ENCODE measurements around the gene SEPHS2. TPM values are rescaled to one million over a fixed set of nuclear protein-coding genes. Genes with fewer than 3 reads are reported as not detected.

The SEPHS2 gene, protein sequence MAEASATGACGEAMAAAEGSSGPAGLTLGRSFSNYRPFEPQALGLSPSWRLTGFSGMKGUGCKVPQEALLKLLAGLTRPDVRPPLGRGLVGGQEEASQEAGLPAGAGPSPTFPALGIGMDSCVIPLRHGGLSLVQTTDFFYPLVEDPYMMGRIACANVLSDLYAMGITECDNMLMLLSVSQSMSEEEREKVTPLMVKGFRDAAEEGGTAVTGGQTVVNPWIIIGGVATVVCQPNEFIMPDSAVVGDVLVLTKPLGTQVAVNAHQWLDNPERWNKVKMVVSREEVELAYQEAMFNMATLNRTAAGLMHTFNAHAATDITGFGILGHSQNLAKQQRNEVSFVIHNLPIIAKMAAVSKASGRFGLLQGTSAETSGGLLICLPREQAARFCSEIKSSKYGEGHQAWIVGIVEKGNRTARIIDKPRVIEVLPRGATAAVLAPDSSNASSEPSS
- polyA plus RNA-seq (2011; rRNA removed) (61.5 and 72.6 TPM in 2 replicates), polyA plus RNA-seq (2017; fragmentation: RNase III; extraction: RNeasy Plus Mini Kit Qiagen cat#74134 plus additional on column Dnase treatment) (42.8 to 48.9 TPM (median 47.8 TPM) in 3 replicates), polyA minus RNA-seq (2011; rRNA and poly(A)+ RNA removed) (32.3 and 37.4 TPM in 2 replicates)
- 36.4 and 42.6 TPM in 2 replicates for polyA plus RNA-seq (2012; cell fraction: cytosol; rRNA removed)
- polyA plus RNA-seq (2012; cell fraction: nucleus; rRNA removed) = 16.1 and 18.8 TPM in 2 replicates

- POLR2A ChIA-PET = interaction anchor here (0.6 to 2.5 kb wide), 9 partner anchors 10 to 188 kb away, joined by 3 to 11 read pairs (median 5); partner anchors contain the start of genes DCTPP1, ZNF689 and ZNF747
- Histone ChIP-seq H3K4me1 (peaks cover 19% of the 10 kb centered on the region), H3K4me2 (peak within 1 kb of the TSS; percentile 83), H3K4me3 (peak within 1 kb of the TSS; percentile 84), H3K27ac (peak within 1 kb of the TSS; percentile 91 to 99), H3K9me3 (no peaks in the 10 kb centered on the region)
- DNase-seq (ENCODE audit: low read depth in 1 of 2, low spot score in 1 of 2) (peak; percentile 92 to 98), ATAC-seq (peak; percentile 94 to 95), FAIRE-seq (no peak)
- 1% methylated on average over 39 of the region's 59 CpGs for WGBS (ENCODE audit: missing lambda C conversion rate)
- CTCF ChIA-PET = interaction anchor here (0.8 to 6.7 kb wide), 8 partner anchors 15 to 353 kb away, joined by 3 to 36 read pairs (median 4); partner anchors contain the start of gene DCTPP1
- TF ChIP-seq TFCP2L1 (CRISPR knock-in tag; IDR thresholded peaks at IDR 0.05) (no peak), EHMT2 (IDR thresholded peaks at IDR 0.05; ENCODE audit: low read depth) (no peak), ZFP36 (IDR thresholded peaks at IDR 0.05; ENCODE audit: borderline replicate concordance, partially characterized antibody) (no peak), KDM1A (IDR thresholded peaks at IDR 0.05; ENCODE audit: low read depth) (no peak), CHD2 (IDR thresholded peaks at IDR 0.05; ENCODE audit: low read length, partially characterized antibody) (no peak), MAX (IDR thresholded peaks at IDR 0.05) (peak; percentile 93), SMC3 (IDR thresholded peaks at IDR 0.05) (peak; percentile 22; the same call in 1 of the 3 replicates), RNF2 (IDR thresholded peaks at IDR 0.05; ENCODE audit: borderline replicate concordance, low read depth) (no peak), FOSL2 (IDR thresholded peaks at IDR 0.05) (no peak), FOSL2 (CRISPR knock-in tag; IDR thresholded peaks at IDR 0.05) (no peak), MAZ (IDR thresholded peaks at IDR 0.05; ENCODE audit: borderline replicate concordance, low read depth, low read length) (no peak), RAD21 (conservative IDR thresholded peaks at IDR 0.05 in 1 of 2, IDR thresholded peaks at IDR 0.05 in 1 of 2) (peak in 1 of 2 experiments; percentile 18; a peak in 1 of 5 replicates), ESRRA (IDR thresholded peaks at IDR 0.05; ENCODE audit: borderline replicate concordance, low read length) (no peak), RCOR1 (IDR thresholded peaks at IDR 0.05; ENCODE audit: low read depth, low read length) (no peak), CHD4 (IDR thresholded peaks at IDR 0.05; ENCODE audit: borderline replicate concordance) (no peak), SREBF2 (IDR thresholded peaks at IDR 0.05) (no peak), CBX8 (IDR thresholded peaks at IDR 0.05) (no peak), ZNF302 (CRISPR knock-in tag; IDR thresholded peaks at IDR 0.05) (no peak), CEBPB (IDR thresholded peaks at IDR 0.05) (peak; percentile 89 to 92), FOXS1 (CRISPR knock-in tag; IDR thresholded peaks at IDR 0.05) (no peak), BHLHE40 (IDR thresholded peaks at IDR 0.05; ENCODE audit: low read depth, low read length) (peak; percentile 92), HDAC2 (IDR thresholded peaks at IDR 0.05) (no peak), MAFK (IDR thresholded peaks at IDR 0.05; ENCODE audit: partially characterized antibody) (no peak), E2F6 (IDR thresholded peaks at IDR 0.05; ENCODE audit: borderline replicate concordance, low read depth) (peak; percentile 74), RARB (CRISPR knock-in tag; IDR thresholded peaks at IDR 0.05) (no peak), PBX3 (IDR thresholded peaks at IDR 0.05) (peak; percentile 97)
- TF ChIP-seq, protein P1, sequence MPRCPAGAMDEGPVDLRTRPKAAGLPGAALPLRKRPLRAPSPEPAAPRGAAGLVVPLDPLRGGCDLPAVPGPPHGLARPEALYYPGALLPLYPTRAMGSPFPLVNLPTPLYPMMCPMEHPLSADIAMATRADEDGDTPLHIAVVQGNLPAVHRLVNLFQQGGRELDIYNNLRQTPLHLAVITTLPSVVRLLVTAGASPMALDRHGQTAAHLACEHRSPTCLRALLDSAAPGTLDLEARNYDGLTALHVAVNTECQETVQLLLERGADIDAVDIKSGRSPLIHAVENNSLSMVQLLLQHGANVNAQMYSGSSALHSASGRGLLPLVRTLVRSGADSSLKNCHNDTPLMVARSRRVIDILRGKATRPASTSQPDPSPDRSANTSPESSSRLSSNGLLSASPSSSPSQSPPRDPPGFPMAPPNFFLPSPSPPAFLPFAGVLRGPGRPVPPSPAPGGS (IDR thresholded peaks at IDR 0.05) = peak; percentile 96
- TF ChIP-seq, protein P2, sequence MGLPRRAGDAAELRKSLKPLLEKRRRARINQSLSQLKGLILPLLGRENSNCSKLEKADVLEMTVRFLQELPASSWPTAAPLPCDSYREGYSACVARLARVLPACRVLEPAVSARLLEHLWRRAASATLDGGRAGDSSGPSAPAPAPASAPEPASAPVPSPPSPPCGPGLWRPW (IDR thresholded peaks at IDR 0.05) = peak; percentile 47; the same call in 1 of the 2 replicates
- TF ChIP-seq, protein P3, sequence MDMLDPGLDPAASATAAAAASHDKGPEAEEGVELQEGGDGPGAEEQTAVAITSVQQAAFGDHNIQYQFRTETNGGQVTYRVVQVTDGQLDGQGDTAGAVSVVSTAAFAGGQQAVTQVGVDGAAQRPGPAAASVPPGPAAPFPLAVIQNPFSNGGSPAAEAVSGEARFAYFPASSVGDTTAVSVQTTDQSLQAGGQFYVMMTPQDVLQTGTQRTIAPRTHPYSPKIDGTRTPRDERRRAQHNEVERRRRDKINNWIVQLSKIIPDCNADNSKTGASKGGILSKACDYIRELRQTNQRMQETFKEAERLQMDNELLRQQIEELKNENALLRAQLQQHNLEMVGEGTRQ (IDR thresholded peaks at IDR 0.05) = peak; percentile 87
- TF ChIP-seq, protein P4, sequence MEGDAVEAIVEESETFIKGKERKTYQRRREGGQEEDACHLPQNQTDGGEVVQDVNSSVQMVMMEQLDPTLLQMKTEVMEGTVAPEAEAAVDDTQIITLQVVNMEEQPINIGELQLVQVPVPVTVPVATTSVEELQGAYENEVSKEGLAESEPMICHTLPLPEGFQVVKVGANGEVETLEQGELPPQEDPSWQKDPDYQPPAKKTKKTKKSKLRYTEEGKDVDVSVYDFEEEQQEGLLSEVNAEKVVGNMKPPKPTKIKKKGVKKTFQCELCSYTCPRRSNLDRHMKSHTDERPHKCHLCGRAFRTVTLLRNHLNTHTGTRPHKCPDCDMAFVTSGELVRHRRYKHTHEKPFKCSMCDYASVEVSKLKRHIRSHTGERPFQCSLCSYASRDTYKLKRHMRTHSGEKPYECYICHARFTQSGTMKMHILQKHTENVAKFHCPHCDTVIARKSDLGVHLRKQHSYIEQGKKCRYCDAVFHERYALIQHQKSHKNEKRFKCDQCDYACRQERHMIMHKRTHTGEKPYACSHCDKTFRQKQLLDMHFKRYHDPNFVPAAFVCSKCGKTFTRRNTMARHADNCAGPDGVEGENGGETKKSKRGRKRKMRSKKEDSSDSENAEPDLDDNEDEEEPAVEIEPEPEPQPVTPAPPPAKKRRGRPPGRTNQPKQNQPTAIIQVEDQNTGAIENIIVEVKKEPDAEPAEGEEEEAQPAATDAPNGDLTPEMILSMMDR (IDR thresholded peaks at IDR 0.05) = peak; percentile 40
Observed at GRCh38 chr16:30445408-30446202, at the start of gene SEPHS2. SEPHS2 (minus strand) TSS chr16:30445874; CDS start chr16:30445727, 147 bp downstream.
